HG03442 (cell line): Measurements from ENCODE around the gene ORC5.
"Not testable (repeated sequence)": the region's sequence is repeated elsewhere in the genome, so short reads cannot be mapped to it uniquely, and the experiment has no call there.

Source experiments
- ATAC-seq: cut with Tn5 transposase; IDR thresholded peaks from one replicate; pipeline ENCODE4 v1.9.1; 2021; ENCODE audit warnings: mild to moderate bottlenecking, moderate library complexity; ENCODE audit not compliant: unreplicated experiment

The ORC5 gene

DNA sequence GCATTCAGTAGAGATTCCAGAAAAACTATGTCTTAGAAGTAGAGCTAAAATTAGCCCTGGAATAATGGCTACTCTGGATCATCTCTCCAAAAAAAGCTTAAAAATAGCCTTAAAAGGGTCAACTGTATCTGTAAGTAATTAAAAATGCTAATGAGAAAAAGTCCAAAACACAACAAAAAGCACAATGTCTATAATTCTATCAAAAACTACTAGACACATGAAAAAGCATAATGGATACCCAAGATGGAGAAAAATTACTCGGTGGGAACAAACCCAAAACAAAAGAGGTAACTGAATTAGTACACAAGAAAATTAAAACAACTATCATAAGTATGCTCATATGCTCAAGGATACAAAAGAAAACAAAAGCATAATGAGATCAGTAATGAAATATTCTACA, 15.4 kb downstream of the ORC5 start:
- ATAC-seq, result no peak

DNA sequence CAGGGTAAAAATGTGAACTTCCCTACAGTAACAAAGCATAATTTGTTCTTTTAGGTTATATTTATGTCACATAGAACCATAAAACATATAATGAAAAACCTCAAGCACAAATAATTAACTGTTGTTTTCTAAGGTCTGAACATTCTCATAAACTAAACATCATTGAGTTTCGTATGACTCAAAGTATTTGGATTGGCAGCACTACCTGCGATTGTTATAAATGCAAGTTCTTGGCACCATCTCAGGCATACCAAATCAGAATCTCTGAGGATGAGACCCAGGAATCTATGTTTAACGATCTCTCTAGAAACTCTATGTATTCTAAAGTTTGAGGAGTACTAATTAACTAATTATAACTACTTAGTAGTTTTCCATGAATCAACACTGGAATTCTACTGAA, 22.5 kb downstream of the ORC5 start:
- no peak for ATAC-seq

DNA sequence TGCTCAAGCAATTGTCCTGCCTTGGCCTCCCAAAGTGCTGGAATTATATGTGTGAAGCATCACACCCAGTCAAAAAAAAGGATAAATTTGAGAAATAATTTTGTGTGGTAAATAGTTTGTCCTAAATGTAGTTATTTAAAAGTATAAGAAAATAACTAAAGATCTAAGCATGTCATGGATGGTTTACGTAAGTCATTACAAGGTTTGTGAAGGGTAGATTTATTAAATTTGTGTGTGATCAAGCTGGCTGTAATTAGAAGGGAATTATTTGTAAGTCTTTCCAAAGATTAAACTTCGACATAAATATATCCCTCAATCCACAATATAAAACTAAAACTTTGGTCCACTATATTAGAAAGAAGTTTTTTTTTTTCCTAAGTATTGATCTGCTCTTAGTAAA, 28.6 kb downstream of the ORC5 start:
- no peak for ATAC-seq

DNA sequence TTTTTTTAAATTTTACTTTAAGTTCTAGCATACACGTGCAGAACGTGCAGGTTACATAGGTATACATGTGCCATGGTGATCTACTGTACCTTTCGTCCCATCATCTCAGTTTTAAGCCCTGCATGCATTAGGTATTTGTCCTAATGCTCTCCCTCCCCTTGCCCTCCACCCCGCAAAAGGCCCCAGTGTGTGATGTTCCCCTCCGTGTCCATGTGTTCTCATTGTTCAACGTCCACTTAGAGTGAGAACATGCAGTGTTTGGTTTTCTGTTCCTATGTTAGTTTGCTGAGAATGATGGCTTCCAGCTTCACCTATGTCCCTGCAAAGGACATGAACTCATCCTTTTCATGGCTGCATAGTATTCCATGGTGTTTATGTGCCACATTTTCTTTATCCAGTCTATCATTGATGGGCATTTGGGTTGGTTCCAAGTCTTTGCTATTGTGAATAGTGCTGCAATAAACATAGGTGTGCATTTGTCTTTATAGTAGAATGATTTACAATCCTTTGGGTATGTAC, 30.2 kb downstream of the ORC5 start:
- not testable (repeated sequence) for ATAC-seq

DNA sequence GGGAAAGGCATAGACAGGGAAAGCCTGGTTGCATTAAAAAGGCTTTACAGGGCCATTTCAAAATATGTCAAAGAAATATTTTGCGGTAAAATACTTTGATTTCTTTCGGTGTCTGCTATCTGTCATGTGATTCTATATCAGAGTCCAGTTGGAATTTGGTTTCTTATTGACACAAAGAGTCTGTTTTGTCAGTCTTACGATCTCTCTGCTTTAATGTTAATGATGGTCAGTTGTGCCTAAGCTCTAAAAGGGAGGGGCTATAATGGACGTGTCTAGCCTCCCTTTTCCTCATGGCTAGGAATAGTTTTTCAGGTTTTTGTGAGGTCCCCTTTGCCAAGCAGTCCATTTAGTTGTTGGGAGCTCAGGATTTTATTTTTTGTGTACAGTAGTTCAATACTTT, 31.5 kb downstream of the ORC5 start:
- ATAC-seq, result no peak

DNA sequence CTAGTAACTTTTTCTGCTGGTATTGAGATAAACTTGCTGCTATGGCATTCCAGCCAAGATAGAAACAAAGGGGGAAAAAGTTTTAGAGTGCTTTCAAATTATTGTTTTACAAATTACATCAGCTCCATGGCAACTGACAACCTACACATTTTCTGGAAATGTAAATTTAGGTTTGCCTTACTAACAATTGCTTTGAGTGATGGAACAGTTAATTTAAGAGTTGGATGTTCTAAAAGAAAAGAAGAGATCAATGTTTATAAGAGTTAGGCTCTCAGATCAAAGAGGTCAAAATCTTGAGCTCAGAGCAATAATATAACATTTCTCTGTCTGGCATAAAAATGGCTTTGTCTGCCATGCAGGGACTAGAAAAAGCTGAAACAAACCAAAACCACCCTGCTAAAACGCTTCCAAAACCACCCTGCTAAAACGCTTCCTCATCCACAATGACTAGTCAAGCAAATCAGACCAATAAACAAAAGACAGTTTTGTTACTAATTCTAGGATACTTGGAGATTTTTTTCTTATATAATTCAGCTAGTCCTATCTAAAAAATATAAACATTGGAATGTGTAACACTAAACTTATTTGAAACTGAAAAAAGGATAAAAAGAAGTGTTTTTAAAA, 32.3 kb downstream of the ORC5 start:
- no peak for ATAC-seq

DNA sequence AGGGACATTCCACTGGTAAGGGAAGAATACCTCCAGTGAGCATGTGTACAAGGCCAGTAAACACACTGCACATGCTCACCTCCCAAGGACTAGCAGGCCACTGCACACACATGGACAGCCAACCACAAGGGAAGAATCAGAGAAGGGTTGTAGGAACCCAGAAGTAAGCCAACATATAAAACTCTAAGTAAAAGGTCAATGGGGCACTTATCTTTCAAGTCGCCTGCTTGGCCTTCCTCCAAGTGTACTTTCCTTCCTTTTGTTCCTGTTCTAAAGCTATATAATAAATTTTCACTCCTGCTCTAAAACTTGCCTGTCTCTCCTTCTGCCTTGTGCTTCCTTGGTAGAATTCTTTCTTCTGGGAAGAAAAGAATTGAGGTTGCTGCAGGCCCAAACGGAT, 33.0 kb downstream of the ORC5 start:
- ATAC-seq, result no peak

DNA sequence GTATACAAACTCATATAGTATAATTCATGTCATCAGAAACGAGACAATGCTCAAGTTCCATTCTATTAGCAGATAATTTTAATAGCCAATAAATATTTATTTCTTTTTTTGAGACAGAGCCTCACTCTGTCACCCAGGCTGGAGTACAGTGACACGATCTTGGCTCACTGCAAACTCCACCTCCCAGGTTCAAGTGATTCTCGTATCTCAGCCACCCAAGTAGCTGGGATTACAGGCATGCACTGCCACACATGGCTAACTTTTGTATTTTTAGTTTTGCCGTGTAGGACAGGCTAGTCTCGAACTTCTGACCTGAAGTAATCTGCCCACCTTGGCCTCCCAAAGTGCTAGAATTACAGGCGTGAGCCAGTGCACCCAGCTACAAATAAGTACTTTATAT, 45.7 kb downstream of the ORC5 start:
- ATAC-seq, result no peak

DNA sequence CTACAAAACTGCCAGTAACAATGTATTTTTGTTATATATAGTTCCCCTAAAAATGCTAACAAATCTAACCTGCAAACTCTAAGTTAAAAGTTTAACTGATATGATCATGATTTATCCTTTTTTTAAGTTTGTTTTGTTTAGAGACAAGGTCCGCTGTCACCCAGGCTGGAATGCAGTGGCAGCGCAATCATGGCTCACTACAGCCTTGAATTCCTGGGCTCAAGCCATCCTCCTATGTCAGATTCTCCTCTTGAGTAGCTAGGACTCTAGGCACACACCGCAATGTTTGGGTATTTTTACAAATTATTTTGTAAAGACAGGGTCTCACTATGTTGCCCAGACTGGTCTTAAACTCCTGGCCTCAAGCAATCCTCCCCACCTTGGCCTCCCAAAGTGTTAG, 46.6 kb downstream of the ORC5 start:
- ATAC-seq, result no peak

DNA sequence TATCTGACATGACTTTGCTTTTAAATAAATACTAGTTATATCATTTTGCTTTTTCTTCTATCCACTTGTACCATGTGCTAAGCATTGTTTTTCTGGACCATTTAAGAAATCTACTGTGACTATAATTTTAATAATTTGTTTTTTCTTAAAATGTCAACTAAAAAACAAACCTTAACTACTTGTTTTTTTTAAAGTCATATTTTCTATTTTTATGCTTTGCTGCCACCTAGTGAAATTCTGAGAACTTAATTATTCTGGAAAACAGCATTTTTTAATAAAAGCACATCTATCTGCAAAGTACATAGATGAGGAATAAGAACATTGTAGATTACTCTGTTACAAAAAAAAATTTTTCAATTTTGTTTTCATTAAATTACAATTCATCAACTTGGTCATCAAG, 47.4 kb downstream of the ORC5 start:
- ATAC-seq, result no peak

DNA sequence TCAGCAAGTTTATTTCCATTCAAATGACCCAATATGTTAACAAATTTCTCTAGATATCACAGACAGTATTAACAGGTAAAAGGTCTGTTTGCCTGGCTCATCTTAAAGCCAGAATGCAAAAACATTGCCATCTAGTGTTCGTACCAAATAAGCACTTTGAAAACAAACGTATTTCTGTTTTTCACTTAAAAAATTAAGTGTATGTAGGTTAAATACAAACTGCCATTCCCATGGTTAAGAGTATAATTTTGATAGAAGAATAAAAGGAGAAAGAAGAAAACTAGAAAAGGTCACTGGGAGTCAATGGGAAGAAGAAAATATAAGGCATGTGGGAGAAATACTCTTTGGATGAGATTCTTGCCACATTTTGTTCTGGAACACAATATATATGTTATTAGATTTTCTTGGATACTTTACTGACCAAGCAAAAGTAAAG, 51.0 kb downstream of the ORC5 start:
- peak; percentile 61 for ATAC-seq

DNA sequence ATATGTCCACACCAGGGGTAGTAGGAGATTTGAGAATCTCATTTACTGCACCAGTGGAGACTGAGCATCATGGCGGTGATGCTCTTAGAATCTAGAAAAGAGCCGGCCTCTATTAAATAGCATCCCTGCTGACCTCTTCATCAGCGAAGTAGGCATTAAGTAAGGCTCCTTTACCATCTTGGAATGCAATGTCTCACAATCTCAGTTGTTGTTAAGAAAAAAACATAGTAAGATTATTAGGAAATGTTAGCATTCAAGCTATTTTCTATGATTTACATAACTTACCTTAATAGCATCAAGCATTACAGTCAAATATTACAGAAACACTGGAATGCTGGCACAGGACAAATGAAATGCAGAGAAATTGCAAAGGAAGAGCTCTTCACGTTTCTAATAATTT, 54.5 kb downstream of the ORC5 start:
- ATAC-seq, result no peak

DNA sequence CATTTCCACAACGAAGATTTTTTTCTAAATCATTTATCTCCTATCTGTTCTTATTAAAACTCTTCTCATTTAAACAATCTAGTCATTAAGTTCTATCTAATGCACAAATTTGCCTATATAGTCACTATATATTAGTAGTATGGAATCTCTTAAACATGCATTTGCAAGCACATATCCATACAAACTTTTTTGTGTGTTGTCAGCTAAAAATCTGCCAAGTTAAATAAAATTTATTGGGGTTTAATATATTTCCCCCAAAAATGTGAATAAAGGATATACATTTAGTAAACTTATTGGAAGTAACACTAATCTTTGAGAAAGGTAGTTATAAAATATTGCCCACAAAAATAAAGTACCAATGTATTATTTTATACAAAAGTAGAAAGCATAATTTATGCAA, 55.3 kb downstream of the ORC5 start:
- ATAC-seq, result no peak

DNA sequence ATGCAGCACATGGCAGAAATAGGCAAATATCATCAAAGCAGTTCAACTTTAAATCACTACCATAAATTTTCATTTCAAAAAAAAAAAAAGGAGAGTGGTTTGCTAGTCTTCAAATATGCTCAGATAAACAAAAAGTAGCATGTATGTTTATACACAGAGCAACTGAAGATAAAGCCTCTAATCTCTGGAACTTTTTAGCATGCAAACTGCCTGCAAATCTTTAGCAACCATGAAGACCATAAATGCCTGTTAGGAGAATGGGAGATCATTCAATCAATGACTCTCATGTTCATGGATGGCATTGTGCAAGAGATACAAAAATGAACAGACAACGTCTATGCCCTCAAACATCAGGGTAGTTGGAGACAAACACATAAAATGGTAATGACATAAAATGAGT, 57.3 kb downstream of the ORC5 start:
- no peak for ATAC-seq

DNA sequence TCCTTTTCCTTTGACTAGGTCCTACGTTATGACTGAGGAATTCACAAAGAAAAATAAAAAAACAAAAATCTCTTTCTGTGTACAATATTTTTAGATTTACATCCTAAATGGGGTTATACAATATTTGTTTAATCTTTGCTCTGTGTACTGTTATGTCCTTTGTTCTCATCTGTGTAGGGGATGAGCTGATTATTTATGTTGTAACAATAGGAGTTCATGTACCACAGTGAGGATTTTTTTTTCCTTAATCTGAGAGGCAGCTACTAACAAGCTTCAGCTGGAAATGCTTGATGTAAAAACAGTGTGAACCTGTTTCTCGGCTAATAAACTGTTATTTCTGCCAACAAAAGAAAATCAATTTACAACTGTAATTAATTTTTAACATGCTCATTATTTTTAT, 58.0 kb downstream of the ORC5 start:
- ATAC-seq, result no peak

DNA sequence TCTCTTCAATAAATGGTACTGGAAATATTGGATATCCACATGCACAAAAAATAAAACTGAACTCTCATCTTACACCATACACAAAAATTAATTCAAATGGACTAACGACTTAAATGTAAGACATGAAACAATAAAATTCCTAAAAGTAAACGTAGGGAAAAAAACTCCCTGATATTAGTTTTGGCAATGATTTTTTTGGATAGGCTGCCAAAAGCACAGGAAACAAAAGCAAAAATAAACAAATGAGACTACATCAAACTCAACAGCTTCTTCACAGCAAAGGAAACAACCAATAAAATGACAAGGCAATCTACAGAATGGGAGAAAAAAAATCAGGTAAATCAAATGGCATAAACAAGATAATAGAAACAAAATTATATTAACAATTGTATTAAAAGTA, 65.7 kb downstream of the ORC5 start:
- no peak for ATAC-seq

DNA sequence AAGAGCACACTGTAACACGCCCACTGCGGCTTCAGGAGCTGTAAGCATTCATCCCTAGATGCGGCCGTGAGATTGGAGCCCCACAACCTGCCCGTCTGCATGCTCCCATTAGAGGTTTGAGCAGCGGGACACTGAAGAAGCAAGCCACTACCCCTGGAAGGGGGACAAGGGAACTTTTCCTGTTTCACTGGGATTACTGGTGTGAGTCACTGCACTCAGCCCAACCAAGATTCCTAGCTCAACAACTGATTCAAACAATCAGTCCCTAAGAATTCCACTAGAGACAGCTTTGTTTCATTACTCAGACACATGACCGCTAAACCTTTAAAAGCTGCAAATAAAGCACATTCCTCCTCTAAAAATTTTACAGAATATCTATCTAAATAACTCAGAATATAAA, 69.8 kb downstream of the ORC5 start:
- ATAC-seq, result no peak

DNA sequence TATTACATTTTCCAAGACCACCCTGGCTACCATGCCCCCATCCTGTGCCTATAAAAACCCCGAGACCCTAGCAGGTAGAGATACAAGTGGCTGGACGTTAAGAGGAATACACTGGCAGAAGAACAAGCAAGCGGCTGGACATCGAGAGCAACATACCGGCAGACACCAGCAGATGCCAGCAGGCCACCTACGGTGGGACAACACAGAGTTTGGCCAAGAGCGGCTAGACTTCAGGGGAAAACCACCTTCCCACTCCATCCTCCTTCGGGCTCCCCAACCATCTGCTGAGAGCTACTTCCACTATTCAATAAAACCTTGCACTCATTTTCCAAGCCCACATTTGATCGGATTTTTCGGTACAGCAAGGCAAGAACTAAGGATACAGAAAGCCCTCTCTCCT, 70.3 kb downstream of the ORC5 start:
- ATAC-seq, result no peak

DNA sequence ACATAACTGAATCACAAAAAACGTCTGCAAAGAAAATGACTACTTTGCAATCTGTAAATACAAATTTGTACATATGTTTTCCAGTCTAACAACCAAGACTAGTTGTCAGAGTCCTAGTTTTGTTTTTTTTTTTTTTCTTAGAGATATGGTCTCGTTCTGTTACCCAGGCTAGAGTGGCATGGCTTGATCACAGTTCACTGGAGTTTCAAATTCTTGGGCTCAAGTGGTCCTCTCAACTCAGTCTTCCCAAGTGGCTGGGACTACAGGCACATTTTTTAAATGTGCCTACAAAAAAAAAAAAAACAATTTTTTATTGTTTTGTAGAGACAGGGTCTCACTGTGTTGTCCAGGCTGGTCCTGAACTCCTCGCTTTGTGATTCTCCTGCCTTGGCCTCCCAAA, 70.8 kb downstream of the ORC5 start:
- no peak for ATAC-seq

DNA sequence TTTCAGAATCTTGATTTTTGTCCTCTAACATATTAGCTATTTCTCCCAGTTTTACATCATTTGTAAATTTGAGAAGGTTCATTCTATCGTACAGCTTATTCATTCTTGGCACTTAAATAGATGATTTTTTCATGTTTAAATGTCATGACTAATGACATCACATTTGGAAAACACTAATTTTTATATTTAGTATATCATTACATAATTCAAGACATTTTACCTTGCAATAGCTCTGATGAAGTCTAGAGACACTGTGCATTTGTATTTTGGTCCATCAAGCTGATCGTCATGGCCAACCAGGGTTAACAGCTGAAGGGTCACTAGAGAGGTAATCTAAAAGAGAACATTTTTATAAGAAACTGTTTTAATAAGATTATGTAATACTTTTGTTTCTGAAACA, 71.3 kb downstream of the ORC5 start:
- no peak for ATAC-seq

DNA sequence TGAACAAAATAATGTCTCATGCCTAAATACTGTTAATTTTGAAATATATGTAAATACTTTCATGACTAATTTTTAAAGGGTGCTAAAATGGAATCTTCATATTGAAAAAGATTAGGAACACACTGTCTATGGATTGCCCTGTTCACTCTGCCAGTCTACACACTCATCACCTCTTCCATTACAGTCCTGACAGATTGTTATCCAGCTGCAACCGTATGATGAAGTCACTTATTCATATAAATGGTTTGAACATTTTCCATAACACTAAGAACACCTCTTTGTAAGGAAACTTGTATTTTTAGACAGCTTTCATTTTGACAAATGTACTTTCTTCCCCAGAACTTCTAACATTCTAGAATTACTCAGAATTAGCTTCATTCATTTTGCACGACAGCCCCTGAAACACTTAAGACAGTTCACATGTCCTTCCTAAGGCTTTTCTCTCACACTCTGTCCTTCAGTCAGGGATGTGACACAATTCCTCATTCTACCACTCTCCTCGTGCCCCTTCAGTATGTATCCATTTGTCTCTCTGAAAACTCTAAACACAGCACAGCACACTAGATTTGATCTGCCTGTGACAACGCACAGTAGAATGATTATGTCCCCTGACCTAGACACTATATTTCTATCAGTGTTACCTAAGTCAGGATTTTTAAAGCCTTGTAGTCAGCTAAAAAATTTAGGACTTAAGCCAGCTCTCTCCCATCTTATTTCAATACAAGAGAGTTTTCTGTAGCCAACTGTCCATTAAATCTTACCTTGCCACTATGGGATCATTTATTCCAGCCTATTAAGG, 71.9 kb downstream of the ORC5 start:
- ATAC-seq, result no peak

DNA sequence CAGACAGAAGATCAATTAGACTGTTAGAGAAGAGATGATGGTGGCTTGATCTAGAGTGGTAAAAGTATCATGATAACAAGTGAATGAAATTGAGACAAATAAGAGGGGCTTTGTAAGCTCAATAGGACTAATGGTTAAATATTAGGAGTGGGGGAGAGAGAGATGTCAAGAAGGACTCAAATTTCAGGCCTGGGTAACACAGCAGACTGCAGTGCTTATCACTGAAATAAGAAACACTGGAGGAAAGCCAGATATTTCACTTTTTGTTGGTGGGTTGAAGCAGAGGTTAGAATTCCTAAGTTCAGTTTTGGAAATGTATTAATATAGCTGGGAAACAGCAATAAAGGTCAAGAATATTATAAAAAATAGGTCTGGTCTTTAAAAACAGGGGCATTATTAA, 74.6 kb downstream of the ORC5 start:
- ATAC-seq, result no peak

DNA sequence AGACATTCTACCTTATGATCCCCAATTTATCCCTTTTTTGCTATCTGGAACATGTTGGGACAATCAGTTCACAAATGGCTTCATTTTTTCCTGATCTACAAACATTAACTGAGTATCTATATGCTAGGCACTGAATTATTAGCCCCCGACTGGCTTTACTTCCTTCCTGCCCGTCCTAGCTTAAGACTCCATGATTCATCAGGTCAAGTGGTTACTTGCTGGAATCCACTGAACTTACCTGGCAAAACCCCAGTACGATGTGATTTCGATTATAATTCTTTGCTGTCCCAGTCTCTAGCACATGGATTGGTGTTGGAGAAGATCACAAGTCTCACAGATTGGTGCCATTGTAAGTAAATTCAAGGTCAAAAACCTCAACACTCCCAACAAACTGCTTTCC, 77.1 kb downstream of the ORC5 start:
- no peak for ATAC-seq
